GM12892 (cell line): ENCODE data around the gene PAX3.

Experiments used
- POLR2A ChIP-seq: IDR thresholded peaks from 2 replicates; pipeline ENCODE4 v1.6.1; 2011; ENCODE audit warnings: low read depth, low read length, control low read depth
- POLR2AphosphoS5 ChIP-seq: IDR thresholded peaks from 2 replicates; pipeline ENCODE4 v1.6.1; 2011; ENCODE audit warnings: low read depth, low read length, control low read depth
- TAF1 ChIP-seq: IDR thresholded peaks from 2 replicates; pipeline ENCODE4 v1.6.1; 2011; ENCODE audit warnings: low read depth, mild to moderate bottlenecking, control low read depth, low read length, borderline replicate concordance

DNA sequence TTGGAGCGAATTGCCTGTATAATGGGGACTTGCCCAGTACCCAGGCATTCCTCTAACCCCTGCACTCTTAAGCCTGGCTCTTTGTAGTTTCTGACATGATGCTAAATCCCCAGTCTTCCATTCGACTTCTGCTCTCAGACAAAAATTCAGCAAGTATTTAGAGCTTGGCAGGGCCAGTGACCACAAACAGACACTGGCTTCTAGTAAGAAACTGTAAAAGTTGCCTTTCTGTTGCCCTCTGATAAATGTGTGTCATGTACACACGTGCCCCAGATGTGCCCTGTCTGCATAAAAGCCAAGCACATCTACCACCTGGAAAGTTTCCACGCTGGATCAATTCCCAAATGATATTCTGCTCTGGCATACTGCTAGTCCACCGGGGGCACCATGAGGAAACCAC, 18.0 kb downstream of the PAX3 start:
- TF ChIP-seq POLR2A, result no peak
- no peak for TF ChIP-seq POLR2AphosphoS5
- no peak for TF ChIP-seq TAF1
